ENCODE results near the gene SYNC. TPM values are rescaled to one million over a fixed set of nuclear protein-coding genes. Genes with fewer than 3 reads are reported as not detected.

The SYNC gene
- polyA plus RNA-seq, 3 donors = 0.05 TPM; not detected in 2

GRCh38 chr1:32718527-32718926 lies 16.0 kb upstream of the SYNC start:
- intact Hi-C loops (cut with micrococcal nuclease) = no loop called here
- H3K4me2 ChIP-seq (replicated peaks; ENCODE audit: extremely low read depth, low read length, poor library complexity, severe bottlenecking) = no peak overlapping the region
- DNase-seq = no peak
- no peak for TF ChIP-seq CTCF (IDR thresholded peaks at IDR 0.05)
- H3K27me3 ChIP-seq (ENCODE audit: control insufficient read depth in 2 of 2, insufficient read depth in 2 of 2, low read length in 2 of 2) = no peaks in the 10 kb centered on the region
- Mint-ChIP-seq H3K36me3 (no peaks in the 10 kb centered on the region), H3K9me3 (peaks cover 0 to 2% (median 0%) of the 10 kb centered on the region in 7 donors), H3K27ac (no peak overlapping the region), H3K4me3 (no peak overlapping the region), H3K27me3 (ENCODE audit: low read depth in 3 of 3) (peaks cover 8 to 11% (median 10%) of the 10 kb centered on the region in 3 donors), H3K4me1 (peaks cover 8% of the 10 kb centered on the region)
- H3K27ac ChIP-seq (ENCODE audit: low read depth in 1 of 2, low read length in 2 of 2) = no peak overlapping the region
- H3K4me1 ChIP-seq (ENCODE audit: control insufficient read depth in 1 of 2, insufficient read depth in 2 of 2, low read length in 2 of 2) = peaks cover 0 to 6% of the 10 kb centered on the region in 2 donors
- no peak overlapping the region for H3K9ac ChIP-seq (ENCODE audit: insufficient read depth, low read length, poor library complexity, severe bottlenecking)
- H2AFZ ChIP-seq (ENCODE audit: insufficient read depth, low read depth, low read length, poor library complexity, severe bottlenecking) = no peak overlapping the region
- H3K9me3 ChIP-seq (replicated peaks in 1 of 2; ENCODE audit: control insufficient read depth in 1 of 2, insufficient read depth in 1 of 2, low read length in 2 of 2) = no peaks in the 10 kb centered on the region
- no peaks in the 10 kb centered on the region for H4K20me1 ChIP-seq (ENCODE audit: insufficient read depth, low read length)
- no peaks in the 10 kb centered on the region for H3K36me3 ChIP-seq (replicated peaks in 1 of 2; ENCODE audit: control insufficient read depth in 1 of 2, insufficient read depth in 2 of 2, low read length in 2 of 2)
- 100% methylated on average over 1 of the region's 1 CpG for WGBS (ENCODE audit: insufficient coverage)
- no peaks in the 10 kb centered on the region for H3K79me2 ChIP-seq (ENCODE audit: insufficient read depth, low read length)
- no peak overlapping the region for H3K4me3 ChIP-seq (replicated peaks in 1 of 3; ENCODE audit: low read depth in 2 of 3, low read length in 3 of 3)

GRCh38 chr1:32718036-32718435 lies 15.5 kb upstream of the SYNC start:
- intact Hi-C loops (cut with micrococcal nuclease) = no loop called here
- Histone ChIP-seq H3K9ac (ENCODE audit: insufficient read depth, low read length, poor library complexity, severe bottlenecking) (no peak overlapping the region), H3K27ac (ENCODE audit: low read depth in 1 of 2, low read length in 2 of 2) (no peak overlapping the region), H4K20me1 (ENCODE audit: insufficient read depth, low read length) (no peaks in the 10 kb centered on the region), H3K4me1 (ENCODE audit: control insufficient read depth in 1 of 2, insufficient read depth in 2 of 2, low read length in 2 of 2) (peaks cover 0 to 6% of the 10 kb centered on the region in 2 donors), H3K36me3 (replicated peaks in 1 of 2; ENCODE audit: control insufficient read depth in 1 of 2, insufficient read depth in 2 of 2, low read length in 2 of 2) (no peaks in the 10 kb centered on the region), H3K9me3 (replicated peaks in 1 of 2; ENCODE audit: control insufficient read depth in 1 of 2, insufficient read depth in 1 of 2, low read length in 2 of 2) (no peaks in the 10 kb centered on the region), H3K27me3 (ENCODE audit: control insufficient read depth in 2 of 2, insufficient read depth in 2 of 2, low read length in 2 of 2) (no peaks in the 10 kb centered on the region), H3K4me3 (replicated peaks in 1 of 3; ENCODE audit: low read depth in 2 of 3, low read length in 3 of 3) (no peak overlapping the region), H3K4me2 (replicated peaks; ENCODE audit: extremely low read depth, low read length, poor library complexity, severe bottlenecking) (no peak overlapping the region), H3K79me2 (ENCODE audit: insufficient read depth, low read length) (no peaks in the 10 kb centered on the region), H2AFZ (ENCODE audit: insufficient read depth, low read depth, low read length, poor library complexity, severe bottlenecking) (no peak overlapping the region)
- Mint-ChIP-seq H3K36me3 (no peaks in the 10 kb centered on the region), H3K4me1 (peaks cover 8% of the 10 kb centered on the region), H3K27ac (no peak overlapping the region), H3K9me3 (peaks cover 0 to 2% (median 0%) of the 10 kb centered on the region in 7 donors), H3K27me3 (ENCODE audit: low read depth in 3 of 3) (peaks cover 8 to 14% (median 12%) of the 10 kb centered on the region in 3 donors), H3K4me3 (no peak overlapping the region)
- TF ChIP-seq CTCF (IDR thresholded peaks at IDR 0.05) = no peak
- no CpG with 5 or more reads among the region's 2 CpGs for WGBS (ENCODE audit: insufficient coverage)
- no peak for DNase-seq

Data from CD14-positive monocyte (primary cell).